HG03521 (cell line): ENCODE measurements around the gene GPR132.
"Not testable (repeated sequence)": the region's sequence is repeated elsewhere in the genome, so short reads cannot be mapped to it uniquely, and the experiment has no call there.

ENCODE experiments used
- ATAC-seq: cut with Tn5 transposase; IDR thresholded peaks from one replicate; pipeline ENCODE4 v1.9.1; 2021; ENCODE audit warnings: mild to moderate bottlenecking, moderate library complexity; ENCODE audit not compliant: unreplicated experiment

Gene GPR132

GRCh38 chr14:105076296-105076804, 11.1 kb upstream of the GPR132 start:
- ATAC-seq = no peak

- peak; percentile 60 for ATAC-seq
Observed at GRCh38 chr14:105075379-105076295, 10.4 kb upstream of the GPR132 start.

- ATAC-seq = no peak
Observed at GRCh38 chr14:105074601-105075053, 9.4 kb upstream of the GPR132 start.

GRCh38 chr14:105073720-105074600, 8.7 kb upstream of the GPR132 start:
- no peak for ATAC-seq

- ATAC-seq = no peak
Observed at GRCh38 chr14:105072892-105073719, 7.9 kb upstream of the GPR132 start.

- ATAC-seq = no peak
Observed at GRCh38 chr14:105072381-105072861, 7.2 kb upstream of the GPR132 start.

GRCh38 chr14:105071942-105072341, 6.7 kb upstream of the GPR132 start:
- ATAC-seq = no peak

GRCh38 chr14:105071326-105071725, 6.1 kb upstream of the GPR132 start:
- ATAC-seq = no peak

- ATAC-seq = no peak
Observed at GRCh38 chr14:105070760-105071137, 5.5 kb upstream of the GPR132 start.

GRCh38 chr14:105069871-105070759, 4.9 kb upstream of the GPR132 start:
- peak; percentile 37 for ATAC-seq

GRCh38 chr14:105069522-105069870, 4.3 kb upstream of the GPR132 start:
- no peak for ATAC-seq

- no peak for ATAC-seq
Observed at GRCh38 chr14:105068818-105069217, 3.6 kb upstream of the GPR132 start.

- ATAC-seq = no peak
Observed at GRCh38 chr14:105067969-105068301, 2.7 kb upstream of the GPR132 start.

GRCh38 chr14:105067140-105067968, 2.1 kb upstream of the GPR132 start:
- no peak for ATAC-seq

- ATAC-seq = no peak
Observed at GRCh38 chr14:105066240-105067071, 1.2 kb upstream of the GPR132 start.

GRCh38 chr14:105064721-105065143, 498 bp downstream of the GPR132 start:
- no peak for ATAC-seq

- ATAC-seq = no peak
Observed at GRCh38 chr14:105064001-105064400, 1.2 kb downstream of the GPR132 start.

GRCh38 chr14:105063506-105063905, 1.7 kb downstream of the GPR132 start:
- ATAC-seq = not testable (repeated sequence)
